H1 (cell line): ENCODE results near the gene TUBA4B. TPM values are rescaled to one million over a fixed set of nuclear protein-coding genes. Genes with fewer than 3 reads are reported as not detected.

Experiments used
- ASH2L ChIP-seq: fragments of 200-600, 300-600 bp; sonication (generic); IDR thresholded peaks from one replicate; pipeline ENCODE4 v1.7.1; 2017; ENCODE audit warnings: low read length
- CEBPB ChIP-seq: IDR thresholded peaks from 2 replicates; pipeline ENCODE4 v1.6.1; 2012; ENCODE audit warnings: low read depth, low read length
- CREB1 ChIP-seq: IDR thresholded peaks from 2 replicates; pipeline ENCODE4 v1.6.1; 2012; ENCODE audit warnings: inconsistent platforms
- CTBP2 ChIP-seq: IDR thresholded peaks from 2 replicates; pipeline ENCODE4 v1.7.0; 2011; ENCODE audit warnings: borderline replicate concordance, mild to moderate bottlenecking, moderate library complexity, mixed read lengths, low read length; ENCODE audit not compliant: insufficient read depth, insufficient read length
- EP300 ChIP-seq, 2 experiments: IDR thresholded peaks; 1 replicate in 1 of 2; 2 replicates in 1 of 2; pipeline ENCODE4 v1.6.1; 2011 to 2012; ENCODE audit warnings: low read depth in 2 of 2, low read length in 2 of 2, mild to moderate bottlenecking in 2 of 2, borderline replicate concordance in 1 of 2, inconsistent platforms in 1 of 2, moderate library complexity in 1 of 2
- GTF2F1 ChIP-seq: IDR thresholded peaks from 2 replicates; pipeline ENCODE4 v1.6.1; 2012; ENCODE audit warnings: low read depth, low read length, improper control_type of control experiment, borderline replicate concordance
- JUND ChIP-seq: IDR thresholded peaks from 2 replicates; pipeline ENCODE4 v1.6.1; 2011; ENCODE audit warnings: mild to moderate bottlenecking, improper control_type of control experiment, low read length
- NRF1 ChIP-seq: IDR thresholded peaks from 2 replicates; pipeline ENCODE4 v1.6.1; 2011; ENCODE audit warnings: mild to moderate bottlenecking, low read depth, low read length, improper control_type of control experiment
- PHF8 ChIP-seq: fragments of 200-600 bp; sonication (generic); conservative IDR thresholded peaks from 2 replicates; pipeline ENCODE4 v1.7.1; 2012; ENCODE audit warnings: low read depth, mild to moderate bottlenecking, inconsistent platforms, low read length, moderate library complexity
- POLR2A ChIP-seq, 2 experiments: IDR thresholded peaks; 1 replicate in 1 of 2; 2 replicates in 1 of 2; pipeline ENCODE4 v1.6.1; 2011; ENCODE audit warnings: low read depth in 2 of 2, low read length in 2 of 2, mild to moderate bottlenecking in 2 of 2; ENCODE audit errors: control extremely low read depth in 1 of 2
- RAD21 ChIP-seq, 2 experiments: IDR thresholded peaks in 1 of 2; conservative IDR thresholded peaks in 1 of 2; 2 replicates each; pipeline ENCODE4 v1.6.1; 2011; ENCODE audit warnings: low read depth in 2 of 2, low read length in 2 of 2, improper control_type of control experiment in 1 of 2, inconsistent platforms in 1 of 2, mild to moderate bottlenecking in 1 of 2, moderate library complexity in 1 of 2
- RBBP5 ChIP-seq: IDR thresholded peaks from 2 replicates; pipeline ENCODE4 v1.7.1; 2012; ENCODE audit warnings: low read depth, mild to moderate bottlenecking, inconsistent platforms, low read length, moderate library complexity, borderline replicate concordance
- RFX5 ChIP-seq: IDR thresholded peaks from 2 replicates; pipeline ENCODE4 v1.6.1; 2011; ENCODE audit warnings: low read depth, low read length, improper control_type of control experiment, borderline replicate concordance
- SP1 ChIP-seq: IDR thresholded peaks from 2 replicates; pipeline ENCODE4 v1.6.1; 2011; ENCODE audit warnings: low read depth, low read length
- SUZ12 ChIP-seq: fragments of 200-600 bp; sonication (generic); IDR thresholded peaks from 2 replicates; pipeline ENCODE4 v1.6.1; 2012; ENCODE audit warnings: mild to moderate bottlenecking, inconsistent platforms, low read length, moderate library complexity, mixed read lengths
- TAF1 ChIP-seq: IDR thresholded peaks from 2 replicates; pipeline ENCODE4 v1.6.1; 2011; ENCODE audit warnings: mild to moderate bottlenecking, low read depth, low read length
- TBP ChIP-seq: IDR thresholded peaks from 2 replicates; pipeline ENCODE4 v1.6.1; 2011; ENCODE audit warnings: low read depth, low read length, improper control_type of control experiment
- TEAD4 ChIP-seq: IDR thresholded peaks from 2 replicates; pipeline ENCODE4 v1.6.1; 2012; ENCODE audit warnings: low read depth, low read length, inconsistent platforms, mixed read lengths
- YY1 ChIP-seq: IDR thresholded peaks from 2 replicates; pipeline ENCODE4 v1.6.1; 2011; ENCODE audit warnings: low read depth, mild to moderate bottlenecking, low read length
- polyA plus RNA-seq, 7 experiments: library from polyadenylated mRNA; depleted of rRNA in 3 of 7; stranded (reverse) in 5 of 7; unstranded in 2 of 7; fragments of >200 nt in 5 of 7; fragments of 200-250 nt in 2 of 7; gene quantifications; 1 replicate in 5 of 7; 2 replicates in 1 of 7; 4 replicates in 1 of 7; pipeline versions ENCODE4 v1.2.1 to v1.2.3, GENCODE V29; 2011 to 2013; ENCODE audit warnings: missing spikeins in 2 of 7, mixed read lengths in 2 of 7
- total RNA-seq: library from RNA; stranded (reverse); fragmentation: NEBNext Ultra II Directional; extraction: Animal tissue kit (Norgen Biotek cat#: 25700); gene quantifications from 2 replicates; pipeline ENCODE4 v1.2.1, GENCODE V29; 2021
- TF ChIP-seq, protein P1 (sequence below), 3 experiments: IDR thresholded peaks; 1 replicate in 2 of 3; 2 replicates in 1 of 3; pipeline versions ENCODE4 v1.5.1 to v1.6.1; 2011; ENCODE audit warnings: low read length in 3 of 3, mild to moderate bottlenecking in 3 of 3, inconsistent platforms in 2 of 3, low read depth in 1 of 3, moderate library complexity in 1 of 3; ENCODE audit not compliant: insufficient read depth in 1 of 3; ENCODE audit errors: control extremely low read depth in 1 of 3
- TF ChIP-seq, protein P2 (sequence below): IDR thresholded peaks from 2 replicates; pipeline ENCODE4 v1.6.1; 2012; ENCODE audit warnings: inconsistent platforms

Gene TUBA4B
- total and polyA plus RNA-seq, 2 of the 8 experiments (the other 6 are each of a cell fraction or from before 2014, with no cell fraction given) = 0.08 to 0.24 TPM

DNA sequence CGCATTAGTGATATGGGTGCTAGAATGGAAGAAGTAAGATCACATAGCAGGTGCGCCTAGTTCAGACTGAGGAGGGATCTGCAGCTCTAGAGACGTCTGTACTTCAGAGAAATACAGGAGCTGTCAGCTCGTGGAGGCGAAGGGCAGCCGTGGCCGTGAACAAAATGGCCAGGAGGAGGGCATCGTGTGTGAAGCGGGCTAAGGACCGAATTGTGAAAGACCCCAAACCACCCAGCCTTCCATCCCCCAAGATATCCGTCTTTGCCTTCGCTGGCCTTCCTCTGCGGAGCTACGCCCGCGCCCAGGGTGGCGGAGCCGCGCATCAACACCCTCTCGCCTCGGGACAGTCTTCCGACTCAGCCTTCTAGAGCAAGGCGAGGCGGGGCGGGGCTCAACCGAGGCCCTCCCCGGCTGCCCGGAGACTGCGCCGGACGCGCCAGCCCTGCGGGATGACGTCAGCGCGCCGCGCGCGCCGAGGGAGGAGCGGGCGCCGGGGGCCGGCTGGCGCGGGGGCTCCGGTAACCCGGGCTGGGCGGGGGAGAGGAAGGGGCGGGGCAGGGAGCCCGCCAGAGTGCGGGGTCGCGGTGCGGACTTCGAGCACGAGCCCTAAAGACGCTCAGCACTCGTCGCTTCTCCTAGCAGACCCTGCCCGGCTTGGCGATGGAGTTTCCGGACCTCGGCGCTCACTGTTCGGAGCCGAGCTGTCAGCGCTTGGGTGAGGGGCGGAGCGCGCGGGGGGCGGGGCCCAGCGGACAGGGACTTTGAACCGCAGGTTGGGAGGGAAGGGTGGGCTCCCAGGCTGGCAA is 46.5 kb upstream of the TUBA4B start, which contains the start of gene ZFAND2B (continued):
- TF ChIP-seq SUZ12 (no peak), TBP (peak; percentile 58; the same call in 1 of the 2 replicates), CTBP2 (no peak), EP300 (IDR thresholded peaks at IDR 0.05; ENCODE audit: borderline replicate concordance in 1 of 2, low read depth in 2 of 2, low read length in 2 of 2) (no peak), CEBPB (no peak), ASH2L (peak; percentile 59), TEAD4 (no peak), CREB1 (peak; percentile 87), RFX5 (no peak), SP1 (no peak), RAD21 (IDR thresholded peaks at IDR 0.05 in 1 of 2, conservative IDR thresholded peaks at IDR 0.05 in 1 of 2; ENCODE audit: low read depth in 2 of 2, low read length in 2 of 2) (peak in 1 of 2 experiments; percentile 15; a peak in 1 of 4 replicates), TAF1 (peak; percentile 88), YY1 (no peak), GTF2F1 (no peak), RBBP5 (no peak; the same call in 1 of the 2 replicates), NRF1 (peak; percentile 18), JUND (peak; percentile 74), POLR2A (IDR thresholded peaks at IDR 0.05; ENCODE audit: control extremely low read depth in 1 of 2, low read depth in 2 of 2, low read length in 2 of 2) (peak in 1 of 2 experiments; percentile 81; a peak in 2 of 3 replicates), PHF8 (peak; percentile 46)
- TF ChIP-seq, protein P1, sequence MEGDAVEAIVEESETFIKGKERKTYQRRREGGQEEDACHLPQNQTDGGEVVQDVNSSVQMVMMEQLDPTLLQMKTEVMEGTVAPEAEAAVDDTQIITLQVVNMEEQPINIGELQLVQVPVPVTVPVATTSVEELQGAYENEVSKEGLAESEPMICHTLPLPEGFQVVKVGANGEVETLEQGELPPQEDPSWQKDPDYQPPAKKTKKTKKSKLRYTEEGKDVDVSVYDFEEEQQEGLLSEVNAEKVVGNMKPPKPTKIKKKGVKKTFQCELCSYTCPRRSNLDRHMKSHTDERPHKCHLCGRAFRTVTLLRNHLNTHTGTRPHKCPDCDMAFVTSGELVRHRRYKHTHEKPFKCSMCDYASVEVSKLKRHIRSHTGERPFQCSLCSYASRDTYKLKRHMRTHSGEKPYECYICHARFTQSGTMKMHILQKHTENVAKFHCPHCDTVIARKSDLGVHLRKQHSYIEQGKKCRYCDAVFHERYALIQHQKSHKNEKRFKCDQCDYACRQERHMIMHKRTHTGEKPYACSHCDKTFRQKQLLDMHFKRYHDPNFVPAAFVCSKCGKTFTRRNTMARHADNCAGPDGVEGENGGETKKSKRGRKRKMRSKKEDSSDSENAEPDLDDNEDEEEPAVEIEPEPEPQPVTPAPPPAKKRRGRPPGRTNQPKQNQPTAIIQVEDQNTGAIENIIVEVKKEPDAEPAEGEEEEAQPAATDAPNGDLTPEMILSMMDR (IDR thresholded peaks at IDR 0.05; ENCODE audit: control extremely low read depth in 1 of 3, insufficient read depth in 1 of 3, low read depth in 1 of 3, low read length in 3 of 3) = no peak; a peak in 1 of 4 replicates
- TF ChIP-seq, protein P2, sequence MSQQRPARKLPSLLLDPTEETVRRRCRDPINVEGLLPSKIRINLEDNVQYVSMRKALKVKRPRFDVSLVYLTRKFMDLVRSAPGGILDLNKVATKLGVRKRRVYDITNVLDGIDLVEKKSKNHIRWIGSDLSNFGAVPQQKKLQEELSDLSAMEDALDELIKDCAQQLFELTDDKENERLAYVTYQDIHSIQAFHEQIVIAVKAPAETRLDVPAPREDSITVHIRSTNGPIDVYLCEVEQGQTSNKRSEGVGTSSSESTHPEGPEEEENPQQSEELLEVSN = no peak
